ENCODE measurements around the gene NOP58. TPM values are rescaled to one million over a fixed set of nuclear protein-coding genes. Genes with fewer than 3 reads are reported as not detected.

Gene NOP58
- total RNA-seq, 2 donors from 2014 or later, result 47.6 to 73.2 TPM

DNA sequence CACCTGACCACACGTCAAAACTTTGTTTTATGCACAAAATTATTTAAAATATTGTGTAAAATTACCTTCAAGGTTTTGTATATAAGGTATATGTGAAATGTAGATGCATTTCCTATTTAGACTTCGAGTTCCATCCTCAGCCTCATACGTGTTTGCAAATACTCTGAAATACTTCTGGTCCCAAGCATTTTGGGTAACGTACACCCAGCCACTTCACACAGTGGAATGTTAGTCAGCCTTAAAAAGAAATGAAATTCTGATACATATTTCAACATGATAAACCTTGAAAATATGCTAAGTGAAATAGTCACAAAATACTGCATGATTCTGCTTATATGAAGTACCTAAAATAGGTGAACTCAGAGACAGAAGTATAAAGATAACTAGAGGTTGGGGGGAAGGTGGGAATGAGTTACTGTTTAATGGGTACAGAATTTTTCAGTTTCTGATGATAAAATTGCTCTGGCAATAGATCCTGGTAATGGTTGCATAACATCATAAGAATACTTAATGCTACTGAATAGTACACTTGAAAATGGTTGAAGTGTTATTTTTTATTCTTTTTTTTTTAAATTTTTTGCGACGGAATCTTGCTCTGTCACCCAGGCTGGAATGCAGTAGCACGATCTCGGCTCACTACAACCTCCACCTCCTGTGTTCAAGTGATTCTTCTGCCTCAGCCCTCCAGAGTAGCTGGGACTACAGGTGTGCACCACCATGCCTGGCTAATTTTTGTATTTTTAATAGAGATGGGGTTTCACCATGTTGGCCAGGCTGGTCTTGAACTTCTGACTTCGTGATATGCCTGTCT, 24.0 kb downstream of the NOP58 start:
- TF ChIP-seq, protein P1, sequence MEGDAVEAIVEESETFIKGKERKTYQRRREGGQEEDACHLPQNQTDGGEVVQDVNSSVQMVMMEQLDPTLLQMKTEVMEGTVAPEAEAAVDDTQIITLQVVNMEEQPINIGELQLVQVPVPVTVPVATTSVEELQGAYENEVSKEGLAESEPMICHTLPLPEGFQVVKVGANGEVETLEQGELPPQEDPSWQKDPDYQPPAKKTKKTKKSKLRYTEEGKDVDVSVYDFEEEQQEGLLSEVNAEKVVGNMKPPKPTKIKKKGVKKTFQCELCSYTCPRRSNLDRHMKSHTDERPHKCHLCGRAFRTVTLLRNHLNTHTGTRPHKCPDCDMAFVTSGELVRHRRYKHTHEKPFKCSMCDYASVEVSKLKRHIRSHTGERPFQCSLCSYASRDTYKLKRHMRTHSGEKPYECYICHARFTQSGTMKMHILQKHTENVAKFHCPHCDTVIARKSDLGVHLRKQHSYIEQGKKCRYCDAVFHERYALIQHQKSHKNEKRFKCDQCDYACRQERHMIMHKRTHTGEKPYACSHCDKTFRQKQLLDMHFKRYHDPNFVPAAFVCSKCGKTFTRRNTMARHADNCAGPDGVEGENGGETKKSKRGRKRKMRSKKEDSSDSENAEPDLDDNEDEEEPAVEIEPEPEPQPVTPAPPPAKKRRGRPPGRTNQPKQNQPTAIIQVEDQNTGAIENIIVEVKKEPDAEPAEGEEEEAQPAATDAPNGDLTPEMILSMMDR (IDR thresholded peaks at IDR 0.05), result no peak
- no peak for TF ChIP-seq POLR2A (IDR thresholded peaks at IDR 0.05)
- no peak for TF ChIP-seq POLR2AphosphoS5 (IDR thresholded peaks at IDR 0.05)
- WGBS, result 93% methylated on average over 9 of the region's 9 CpGs
- Histone ChIP-seq H3K27ac (no peak overlapping the region), H3K4me1 (replicated peaks) (no peaks in the 10 kb centered on the region), H3K27me3 (replicated peaks; ENCODE audit: insufficient read depth) (no peaks in the 10 kb centered on the region), H3K9me3 (no peaks in the 10 kb centered on the region), H3K4me3 (no peak overlapping the region), H3K36me3 (peaks cover 0 to 9% of the 10 kb centered on the region in 2 donors)
- no peak for DNase-seq (ENCODE audit: low spot score)
- intact Hi-C loops (cut with DNase I), result no loop called here

DNA sequence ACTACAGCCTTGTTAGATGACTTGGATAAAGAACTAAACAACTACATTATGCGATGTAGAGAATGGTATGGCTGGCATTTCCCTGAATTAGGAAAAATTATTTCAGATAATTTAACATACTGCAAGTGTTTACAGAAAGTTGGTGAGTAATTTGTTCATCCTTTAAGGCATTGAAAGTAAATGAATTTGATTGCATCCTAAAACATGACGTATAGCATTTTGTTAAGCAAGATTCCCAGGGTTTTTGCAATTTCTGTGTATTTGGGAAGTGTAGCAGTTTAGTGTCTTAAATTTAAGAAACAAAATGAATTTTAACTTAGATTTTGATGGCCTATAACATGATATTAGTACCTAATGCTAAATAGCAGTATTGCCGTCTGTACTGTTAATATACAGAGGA, 24.8 kb downstream of the NOP58 start:
- peaks cover 0 to 5% of the 10 kb centered on the region in 2 donors for H3K36me3 ChIP-seq
- WGBS, result 90% methylated on average over 3 of the region's 3 CpGs
- no peaks in the 10 kb centered on the region for H3K27me3 ChIP-seq (replicated peaks; ENCODE audit: insufficient read depth)
- intact Hi-C loops (cut with DNase I), result no loop called here
- no peak for DNase-seq (ENCODE audit: low spot score)
- TF ChIP-seq, protein P1 (IDR thresholded peaks at IDR 0.05), result no peak
- TF ChIP-seq POLR2A (IDR thresholded peaks at IDR 0.05), result no peak
- TF ChIP-seq POLR2AphosphoS5 (IDR thresholded peaks at IDR 0.05), result no peak
- H3K27ac ChIP-seq, result no peak overlapping the region
- H3K4me1 ChIP-seq (replicated peaks), result no peaks in the 10 kb centered on the region
- H3K9me3 ChIP-seq, result no peaks in the 10 kb centered on the region
- H3K4me3 ChIP-seq, result no peak overlapping the region

DNA sequence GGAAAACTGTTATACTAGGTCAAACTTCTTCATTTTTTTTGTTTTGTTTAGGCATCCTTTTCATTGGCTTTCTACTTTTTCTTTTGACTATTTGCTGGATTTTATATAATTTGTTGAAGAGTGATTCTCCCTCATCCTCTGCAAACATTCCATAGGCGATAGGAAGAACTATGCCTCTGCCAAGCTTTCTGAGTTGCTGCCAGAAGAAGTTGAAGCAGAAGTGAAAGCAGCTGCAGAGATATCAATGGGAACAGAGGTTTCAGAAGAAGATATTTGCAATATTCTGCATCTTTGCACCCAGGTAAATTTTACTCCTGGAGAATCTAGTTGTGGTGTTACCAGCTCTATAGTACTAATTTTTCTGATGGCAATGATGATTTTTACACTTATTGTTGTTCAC, 25.4 kb downstream of the NOP58 start:
- no peaks in the 10 kb centered on the region for H3K27me3 ChIP-seq (replicated peaks; ENCODE audit: insufficient read depth)
- H3K36me3 ChIP-seq, result peaks cover 0 to 5% of the 10 kb centered on the region in 2 donors
- no peaks in the 10 kb centered on the region for H3K4me1 ChIP-seq (replicated peaks)
- H3K9me3 ChIP-seq, result no peaks in the 10 kb centered on the region
- WGBS, result 45% methylated on average over 1 of the region's 1 CpG
- intact Hi-C loops (cut with DNase I), result no loop called here
- H3K27ac ChIP-seq, result no peak overlapping the region
- TF ChIP-seq, protein P1 (IDR thresholded peaks at IDR 0.05), result no peak
- TF ChIP-seq POLR2A (IDR thresholded peaks at IDR 0.05) (no peak), POLR2AphosphoS5 (IDR thresholded peaks at IDR 0.05) (no peak)
- DNase-seq (ENCODE audit: low spot score), result no peak
- H3K4me3 ChIP-seq, result no peak overlapping the region

DNA sequence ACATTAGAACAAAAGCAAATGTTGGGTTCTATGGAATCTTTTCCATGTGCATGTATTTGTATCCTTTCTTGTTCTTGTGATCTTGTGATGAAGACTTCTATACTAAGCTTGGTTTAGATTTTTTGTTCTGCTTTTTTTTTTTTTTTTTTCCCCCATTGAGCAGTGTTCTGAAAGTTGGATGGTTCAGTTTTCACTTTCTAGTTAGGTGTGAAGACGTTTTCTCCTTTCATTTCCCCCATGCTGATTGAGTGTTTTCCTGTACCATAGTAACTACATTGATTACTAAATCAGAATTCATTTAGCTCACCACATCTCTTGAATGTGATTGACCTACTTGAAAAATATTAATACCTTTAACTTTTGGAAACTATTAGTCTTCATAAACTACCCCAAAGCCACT, 34.1 kb downstream of the NOP58 start:
- TF ChIP-seq POLR2A (IDR thresholded peaks at IDR 0.05) (no peak), POLR2AphosphoS5 (IDR thresholded peaks at IDR 0.05) (no peak)
- TF ChIP-seq, protein P1 (IDR thresholded peaks at IDR 0.05), result no peak
- peaks cover 5 to 6% of the 10 kb centered on the region in 2 donors for H3K36me3 ChIP-seq
- WGBS, result 72% methylated on average over 1 of the region's 1 CpG

DNA sequence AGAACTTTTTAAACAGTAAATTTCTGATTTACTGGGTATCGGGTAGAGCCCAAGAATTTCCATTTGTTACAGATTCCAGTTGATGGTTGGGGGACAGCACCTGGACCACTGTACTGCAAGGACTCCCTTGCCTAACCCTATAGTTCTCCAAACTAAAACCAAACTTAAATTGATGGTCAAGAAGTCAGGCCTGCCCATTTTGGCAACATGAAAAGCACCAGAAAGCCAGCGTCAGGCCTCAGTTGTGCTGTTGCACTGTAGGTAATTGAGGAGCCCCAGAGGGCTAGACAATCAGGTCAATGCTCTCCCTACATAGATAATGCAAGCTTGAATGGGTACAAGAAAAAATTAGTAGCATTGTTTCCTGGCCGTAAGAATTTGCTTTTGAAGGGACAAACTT, 40.5 kb downstream of the NOP58 start:
- peaks cover 4 to 5% of the 10 kb centered on the region in 2 donors for H3K36me3 ChIP-seq
- TF ChIP-seq, protein P1 (IDR thresholded peaks at IDR 0.05), result no peak
- TF ChIP-seq POLR2A (IDR thresholded peaks at IDR 0.05), result no peak
- TF ChIP-seq POLR2AphosphoS5 (IDR thresholded peaks at IDR 0.05), result no peak
- DNase-seq (ENCODE audit: low spot score), result no peak
- no peak overlapping the region for H3K27ac ChIP-seq
- intact Hi-C loops (cut with DNase I), result no loop called here
- WGBS, result 96% methylated on average over 3 of the region's 3 CpGs
- no peaks in the 10 kb centered on the region for H3K9me3 ChIP-seq
- no peaks in the 10 kb centered on the region for H3K27me3 ChIP-seq (replicated peaks; ENCODE audit: insufficient read depth)
- H3K4me3 ChIP-seq, result no peak overlapping the region
- H3K4me1 ChIP-seq (replicated peaks), result no peaks in the 10 kb centered on the region

More for the DNA sequence above, 34.1 kb downstream of the NOP58 start:
- intact Hi-C loops (cut with DNase I), result no loop called here
- DNase-seq (ENCODE audit: low spot score), result no peak
- Histone ChIP-seq H3K27me3 (replicated peaks; ENCODE audit: insufficient read depth) (no peaks in the 10 kb centered on the region), H3K9me3 (no peaks in the 10 kb centered on the region), H3K27ac (no peak overlapping the region), H3K4me1 (replicated peaks) (no peaks in the 10 kb centered on the region), H3K4me3 (no peak overlapping the region)
